GM19455 (cell line): ENCODE results near the gene ABCD3.
"Not testable (repeated sequence)": the region's sequence is repeated elsewhere in the genome, so short reads cannot be mapped to it uniquely, and the experiment has no call there.

ENCODE experiments used
- ATAC-seq: cut with Tn5 transposase; IDR thresholded peaks from one replicate; pipeline ENCODE4 v1.9.1; 2021; ENCODE audit not compliant: unreplicated experiment

ABCD3 gene

GRCh38 chr1:94417978-94418663 lies at the start of gene ABCD3:
Gene ABCD3, plus strand, starts transcription at chr1:94418389. Its CDS starts 90 bp downstream, at chr1:94418479.
- ATAC-seq = peak; percentile 97

- ATAC-seq = not testable (repeated sequence)
Observed at GRCh38 chr1:94372771-94373170, 45.4 kb upstream of the ABCD3 start.

GRCh38 chr1:94373311-94373710 lies 44.9 kb upstream of the ABCD3 start:
- not testable (repeated sequence) for ATAC-seq

GRCh38 chr1:94375666-94376065 lies 42.5 kb upstream of the ABCD3 start:
- ATAC-seq = not testable (repeated sequence)

GRCh38 chr1:94378493-94378892 lies 39.7 kb upstream of the ABCD3 start:
- ATAC-seq = not testable (repeated sequence)

GRCh38 chr1:94379615-94380014 lies 38.6 kb upstream of the ABCD3 start:
- ATAC-seq = no peak

- no peak for ATAC-seq
Observed at GRCh38 chr1:94382201-94382600, 36.0 kb upstream of the ABCD3 start.

GRCh38 chr1:94383966-94384408 lies 34.2 kb upstream of the ABCD3 start:
- ATAC-seq = no peak

- no peak for ATAC-seq
Observed at GRCh38 chr1:94384485-94385265, 33.5 kb upstream of the ABCD3 start.

- ATAC-seq = no peak
Observed at GRCh38 chr1:94385308-94385929, 32.8 kb upstream of the ABCD3 start.

- ATAC-seq = no peak
Observed at GRCh38 chr1:94389298-94389697, 28.9 kb upstream of the ABCD3 start.

- ATAC-seq = no peak
Observed at GRCh38 chr1:94394247-94394646, 23.9 kb upstream of the ABCD3 start.

- ATAC-seq = no peak
Observed at GRCh38 chr1:94395231-94395630, 23.0 kb upstream of the ABCD3 start.

GRCh38 chr1:94395748-94396309 lies 22.4 kb upstream of the ABCD3 start:
- ATAC-seq = no peak

- ATAC-seq = no peak
Observed at GRCh38 chr1:94396356-94397010, 21.7 kb upstream of the ABCD3 start.

GRCh38 chr1:94398356-94398755 lies 19.8 kb upstream of the ABCD3 start:
- no peak for ATAC-seq

GRCh38 chr1:94399453-94399852 lies 18.7 kb upstream of the ABCD3 start:
- ATAC-seq = no peak

GRCh38 chr1:94401206-94401605 lies 17.0 kb upstream of the ABCD3 start:
- ATAC-seq = no peak

- ATAC-seq = no peak
Observed at GRCh38 chr1:94406446-94406845, 11.7 kb upstream of the ABCD3 start.

- ATAC-seq = no peak
Observed at GRCh38 chr1:94408104-94408830, 9.9 kb upstream of the ABCD3 start.
